HG03139 (cell line): Measurements from ENCODE around the gene TBC1D10A.

Source experiments
- ATAC-seq: cut with Tn5 transposase; IDR thresholded peaks from one replicate; pipeline ENCODE4 v1.9.1; 2021; ENCODE audit not compliant: unreplicated experiment

The TBC1D10A gene

DNA sequence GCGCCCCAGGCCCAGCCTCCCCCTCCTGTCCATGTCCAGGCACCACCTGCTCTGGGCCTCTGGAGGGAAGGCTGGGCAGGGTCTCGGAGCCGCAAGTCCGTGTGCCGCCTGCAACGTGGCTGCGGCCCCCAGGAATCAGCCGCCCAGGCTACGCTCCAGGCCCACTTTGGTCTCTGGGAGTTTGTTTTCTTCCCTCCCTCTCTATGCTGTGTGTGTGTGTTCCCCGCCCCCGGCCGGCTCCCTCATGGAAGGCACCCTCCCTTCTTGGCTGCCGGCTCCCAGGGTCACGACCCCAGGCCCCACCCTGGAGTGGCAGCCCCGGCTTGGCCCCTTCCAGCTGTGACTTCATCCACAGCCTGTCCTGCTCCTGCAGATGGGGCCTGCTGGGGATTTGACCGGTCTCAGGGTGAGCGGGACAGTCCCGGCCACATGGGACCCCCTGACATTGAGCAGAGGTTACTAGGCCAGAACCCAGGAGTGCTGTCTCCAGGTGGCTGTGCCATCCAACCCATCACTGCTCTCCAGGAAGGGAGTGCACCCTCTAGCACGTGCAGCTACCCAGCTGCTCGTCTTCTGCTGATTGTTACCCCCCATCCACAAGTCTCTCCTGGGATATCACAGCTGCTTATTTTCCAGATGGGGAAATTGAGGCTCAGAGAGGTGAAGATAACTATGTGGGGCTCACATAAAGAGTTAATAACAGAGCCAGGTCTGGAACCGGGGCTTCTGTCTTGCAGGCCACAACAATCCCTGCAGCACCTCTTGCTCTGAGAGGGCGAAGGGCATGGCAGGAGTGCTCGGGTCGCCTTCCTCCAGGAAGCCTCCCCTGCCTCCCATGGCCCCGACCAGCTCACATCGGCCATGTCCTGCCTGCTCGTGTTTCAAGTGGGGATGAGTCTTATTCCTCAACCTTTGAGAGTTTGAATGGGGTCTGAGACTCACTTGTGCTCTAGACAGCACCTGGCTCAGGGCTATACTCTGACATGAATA is 77.4 kb downstream of the TBC1D10A start:
- ATAC-seq: no peak

DNA sequence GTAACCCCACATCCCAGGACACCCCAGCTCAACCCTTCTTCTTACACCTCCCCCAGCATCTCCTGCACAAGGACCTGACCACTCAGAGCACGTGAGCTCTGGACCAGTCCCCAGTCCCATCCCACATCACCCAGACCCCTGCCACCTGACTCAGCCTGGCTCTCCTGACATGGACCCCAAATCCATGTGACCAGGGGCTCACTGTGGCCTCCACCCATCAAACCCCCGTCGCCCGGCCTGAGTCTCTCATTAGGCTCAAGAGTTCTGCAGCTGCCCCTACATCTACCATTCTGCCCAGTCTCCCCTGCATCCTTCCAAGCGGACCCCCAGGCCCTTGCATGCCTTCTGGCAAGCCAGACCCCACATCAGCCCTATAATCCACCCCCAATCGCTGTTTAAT is 78.3 kb downstream of the TBC1D10A start:
- no peak for ATAC-seq

DNA sequence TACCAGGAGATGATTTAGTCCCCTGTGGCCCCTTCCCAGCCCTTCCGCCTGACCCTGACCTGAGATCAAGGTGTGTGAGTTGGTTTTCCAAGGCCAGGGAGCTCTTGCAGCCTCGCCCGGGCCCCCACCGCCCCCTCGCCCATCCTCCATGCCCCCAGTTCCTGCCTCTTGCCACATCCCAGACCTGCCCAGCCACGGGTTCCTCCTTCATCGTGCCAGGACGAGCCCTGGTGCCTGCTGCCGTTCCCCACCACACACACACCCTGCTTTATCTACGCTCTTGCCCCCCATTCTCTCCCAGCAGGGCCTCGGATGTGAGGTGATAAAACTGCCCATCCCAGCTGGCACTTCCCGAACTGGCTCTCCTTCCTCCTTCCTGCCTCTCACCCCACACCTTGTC is 78.8 kb downstream of the TBC1D10A start:
- ATAC-seq: no peak

DNA sequence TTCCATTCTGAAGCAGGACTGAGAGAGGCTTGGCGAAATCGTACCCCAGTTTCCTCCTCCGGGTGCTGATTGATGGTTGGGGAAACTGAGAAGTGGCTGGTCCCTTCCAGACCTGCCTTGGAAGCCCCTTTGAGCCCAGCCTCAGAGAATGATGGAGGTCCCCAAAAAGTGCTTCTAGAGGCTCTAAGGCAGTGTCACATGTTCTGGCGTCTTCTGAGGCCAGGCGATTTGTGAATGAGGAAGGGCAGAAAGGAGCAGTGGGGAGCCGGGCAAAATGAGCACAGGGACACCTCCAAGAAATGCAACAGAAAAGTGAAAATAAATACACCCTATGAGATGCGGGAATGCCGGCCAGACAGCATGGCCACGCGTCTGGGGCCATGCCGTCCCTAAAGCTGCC is 79.2 kb downstream of the TBC1D10A start:
- ATAC-seq: no peak

DNA sequence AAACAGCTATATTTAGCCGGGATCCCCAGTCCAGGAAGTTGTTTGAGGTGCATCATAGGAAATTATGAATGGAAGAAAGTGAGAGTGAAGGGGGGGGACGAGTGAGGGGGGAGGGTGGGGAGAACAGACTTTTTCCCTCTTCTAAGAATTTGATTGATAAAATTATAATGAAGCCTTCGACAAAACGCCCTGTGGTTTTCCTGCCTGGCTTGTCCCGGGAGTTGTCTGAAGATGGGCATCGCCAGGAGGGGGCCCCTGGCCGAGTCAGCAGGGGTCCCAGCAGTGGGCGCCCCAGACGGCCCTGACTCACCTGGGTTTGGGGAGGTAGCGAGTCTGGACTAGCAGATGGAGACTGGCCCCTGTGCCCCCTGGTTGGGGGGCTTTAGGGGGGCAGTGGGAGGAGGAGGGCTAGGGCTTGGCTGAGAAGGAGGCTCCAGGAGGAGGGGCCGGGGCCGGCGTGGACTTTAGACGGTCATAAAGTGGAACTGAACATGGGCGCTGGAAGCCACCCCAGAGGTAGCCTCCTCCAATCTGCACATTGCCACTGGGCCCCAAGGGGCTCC is 79.8 kb downstream of the TBC1D10A start:
- ATAC-seq: no peak

DNA sequence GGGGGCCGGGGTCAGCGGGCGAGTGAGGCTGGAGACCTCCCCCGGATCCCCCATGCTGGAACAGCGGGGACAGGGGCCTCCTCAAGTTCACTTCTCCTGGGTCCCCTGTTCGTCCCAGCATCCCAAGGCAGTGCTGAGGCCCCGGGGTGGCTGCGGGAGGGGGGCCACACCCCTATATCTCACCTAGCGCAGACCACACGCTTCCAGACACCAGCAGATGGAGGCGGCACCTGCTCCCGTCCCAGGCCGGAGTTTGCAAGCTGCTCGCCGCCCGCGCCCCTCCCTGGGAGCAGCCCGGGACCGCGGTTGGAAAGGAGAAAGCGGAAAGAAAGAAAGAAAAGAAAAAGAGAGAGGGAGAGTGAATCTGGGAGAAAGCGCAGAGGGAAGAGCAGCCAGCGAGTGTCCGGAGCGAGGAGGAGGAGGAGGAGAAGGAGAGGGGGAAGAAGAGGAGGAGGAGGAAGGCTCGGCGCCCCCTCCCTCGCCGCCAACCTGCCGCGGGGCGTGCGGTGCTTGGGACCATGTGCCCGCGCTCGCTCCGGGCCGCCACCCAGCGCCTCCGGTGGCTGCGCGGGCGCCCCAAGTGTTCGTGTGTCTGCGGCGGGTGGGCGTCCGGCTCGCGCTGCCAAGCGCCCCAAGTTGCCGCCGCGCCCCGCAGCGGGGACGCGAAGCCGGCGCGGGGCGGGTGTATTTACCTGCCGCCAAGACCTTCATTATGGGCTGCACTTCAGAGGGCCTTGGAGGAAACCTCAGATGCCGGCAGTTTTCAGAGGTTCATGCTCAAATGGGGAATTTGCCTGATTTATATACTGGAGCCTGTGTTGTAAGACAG is 80.5 kb downstream of the TBC1D10A start, which contains the start of gene LIF:
TSS of gene LIF (minus strand) at position 775 of the 829 bp plus-strand sequence. CDS start at position 711, 64 bp downstream.
- ATAC-seq: no peak

DNA sequence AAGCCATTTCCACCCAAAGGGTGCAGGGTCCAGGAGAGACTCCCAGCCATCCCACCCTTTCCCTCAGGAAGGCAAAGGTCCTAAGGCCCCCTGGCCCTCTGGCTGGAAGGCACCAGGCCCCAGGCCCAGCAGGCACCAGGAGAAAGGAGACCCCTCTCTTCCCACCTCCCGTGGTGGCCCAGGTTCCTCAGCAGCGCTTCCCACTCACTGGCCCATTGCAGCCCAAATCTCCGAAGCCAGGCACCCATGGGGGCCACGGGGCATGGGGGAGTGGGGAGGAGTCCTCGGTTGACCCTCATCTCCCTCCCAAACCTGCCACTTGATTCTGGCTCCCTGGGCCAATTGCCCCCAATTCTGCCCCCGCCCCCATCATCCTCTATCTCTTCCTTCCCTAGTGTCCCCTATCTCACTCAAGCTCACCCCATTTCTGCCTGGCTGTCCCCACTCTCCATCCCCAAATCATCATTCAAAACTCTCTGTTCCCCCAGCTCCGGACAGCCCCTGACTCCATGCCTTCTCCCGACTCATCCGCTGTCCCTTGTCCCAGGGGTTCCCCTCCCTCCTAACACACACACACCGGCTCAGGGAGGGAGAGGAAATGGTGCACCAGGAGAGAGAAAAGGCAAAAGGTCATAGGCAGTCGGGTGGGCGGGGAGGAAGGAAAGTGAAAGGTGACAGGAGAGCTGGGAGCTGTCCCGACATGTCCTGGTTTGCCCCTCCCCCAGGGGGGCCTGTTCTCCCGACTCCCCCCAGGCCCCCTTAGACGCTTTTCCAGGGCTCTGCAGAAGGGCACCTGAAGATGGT is 81.4 kb downstream of the TBC1D10A start:
- ATAC-seq: no peak

DNA sequence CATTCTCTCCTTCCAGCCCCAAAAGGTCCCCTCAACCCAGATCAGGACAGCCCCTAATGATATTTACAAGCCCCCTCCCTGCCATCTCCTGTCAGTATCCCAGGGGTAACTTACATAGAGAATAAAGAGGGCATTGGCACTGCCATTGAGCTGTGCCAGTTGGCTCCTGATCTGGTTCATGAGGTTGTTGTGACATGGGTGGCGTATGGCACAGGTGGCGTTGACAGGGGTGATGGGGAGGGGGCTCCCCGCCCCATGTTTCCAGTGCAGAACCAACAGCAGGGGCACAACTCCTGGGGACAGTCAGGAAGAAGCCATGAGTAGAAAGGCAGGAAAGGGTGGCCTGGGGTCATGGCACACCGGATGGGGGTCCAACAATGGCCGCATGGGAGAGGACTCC is 82.1 kb downstream of the TBC1D10A start:
- no peak for ATAC-seq

DNA sequence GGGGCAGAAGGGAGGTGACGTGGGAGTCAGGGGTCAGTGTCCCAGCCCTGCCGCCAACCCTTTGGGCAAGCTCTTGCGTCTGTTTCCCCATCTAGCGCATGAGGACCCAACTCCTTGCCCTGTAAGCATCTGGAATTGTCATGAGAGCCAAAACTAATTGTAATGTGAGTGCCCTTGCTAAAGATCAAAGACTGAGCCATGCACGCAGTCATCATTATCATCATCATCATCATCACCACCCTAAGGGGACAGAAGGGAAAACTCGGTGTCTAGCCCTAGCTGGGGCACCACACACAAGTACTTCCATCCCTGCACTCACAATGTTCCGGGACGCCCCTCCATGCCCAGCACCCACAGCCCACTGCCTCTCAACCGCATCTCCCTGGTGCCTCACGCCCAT is 82.7 kb downstream of the TBC1D10A start:
- no peak for ATAC-seq

DNA sequence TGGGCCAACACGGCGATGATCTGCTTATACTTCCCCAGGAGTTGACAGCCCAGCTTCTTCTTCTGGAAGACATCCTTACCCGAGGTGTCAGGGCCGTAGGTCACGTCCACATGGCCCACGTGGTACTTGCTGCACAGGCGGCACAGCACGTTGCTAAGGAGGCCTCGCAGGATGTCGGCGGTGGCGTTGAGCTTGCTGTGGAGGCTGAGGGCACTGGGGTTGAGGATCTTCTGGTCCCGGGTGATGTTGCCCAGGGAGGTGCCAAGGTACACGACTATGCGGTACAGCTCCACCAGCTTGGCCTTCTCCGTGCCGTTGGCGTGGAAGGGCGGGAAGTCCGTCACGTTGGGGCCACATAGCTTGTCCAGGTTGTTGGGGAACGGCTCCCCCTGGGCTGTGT is 83.1 kb downstream of the TBC1D10A start:
- no peak for ATAC-seq
